GM04503 (cell line): ENCODE results near the gene LYZL2.
A peak's percentile ranks its signal among the peaks of the same experiment; 100 is the strongest.
"Not testable (repeated sequence)": the region's sequence is repeated elsewhere in the genome, so short reads cannot be mapped to it uniquely, and the experiment has no call there.

Source experiments
- DNase-seq: peaks from one replicate; pipeline ENCODE4 v3.0.0-alpha.2; 2012; ENCODE audit warnings: low read depth

LYZL2 gene

DNA sequence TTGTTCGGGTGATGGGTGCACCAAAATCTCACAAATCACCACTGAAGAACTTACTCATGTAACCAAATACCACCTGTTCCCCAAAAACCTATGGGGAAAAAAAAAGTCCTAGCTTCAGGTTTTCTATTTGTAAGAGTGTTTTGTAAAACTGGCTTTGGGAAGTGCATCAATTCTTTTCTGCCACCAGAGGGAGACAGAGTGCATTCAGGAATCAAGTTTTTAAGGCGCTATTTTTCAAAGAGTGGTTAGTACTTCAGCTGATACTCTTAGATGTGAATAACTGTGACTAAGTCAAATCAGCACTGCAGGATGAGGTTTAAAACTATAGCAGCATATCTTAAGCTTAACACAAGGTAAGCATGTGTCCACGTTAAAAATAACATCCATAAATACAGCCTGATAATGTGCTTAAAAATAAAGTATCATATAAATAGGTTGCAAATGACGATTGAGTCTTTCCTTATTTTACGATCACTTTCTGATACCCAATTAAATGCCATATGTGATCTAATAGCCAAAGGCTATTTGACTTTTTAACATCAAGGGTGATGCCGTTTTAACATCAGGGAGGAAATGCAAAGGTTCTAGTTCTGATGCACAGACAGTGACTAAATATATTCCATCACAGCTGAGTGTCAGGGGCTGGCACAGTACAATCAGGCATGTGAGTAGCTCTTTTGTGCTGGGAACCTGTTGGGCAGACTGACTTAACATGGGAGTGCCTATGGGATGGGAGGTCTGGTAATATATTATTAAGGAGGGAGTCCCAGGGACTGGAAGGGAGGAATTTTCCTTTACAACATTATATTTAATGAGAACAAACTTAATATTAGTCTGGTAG lies 10.6 kb upstream of the LYZL2 start:
- DNase-seq = peak; percentile 9

DNA sequence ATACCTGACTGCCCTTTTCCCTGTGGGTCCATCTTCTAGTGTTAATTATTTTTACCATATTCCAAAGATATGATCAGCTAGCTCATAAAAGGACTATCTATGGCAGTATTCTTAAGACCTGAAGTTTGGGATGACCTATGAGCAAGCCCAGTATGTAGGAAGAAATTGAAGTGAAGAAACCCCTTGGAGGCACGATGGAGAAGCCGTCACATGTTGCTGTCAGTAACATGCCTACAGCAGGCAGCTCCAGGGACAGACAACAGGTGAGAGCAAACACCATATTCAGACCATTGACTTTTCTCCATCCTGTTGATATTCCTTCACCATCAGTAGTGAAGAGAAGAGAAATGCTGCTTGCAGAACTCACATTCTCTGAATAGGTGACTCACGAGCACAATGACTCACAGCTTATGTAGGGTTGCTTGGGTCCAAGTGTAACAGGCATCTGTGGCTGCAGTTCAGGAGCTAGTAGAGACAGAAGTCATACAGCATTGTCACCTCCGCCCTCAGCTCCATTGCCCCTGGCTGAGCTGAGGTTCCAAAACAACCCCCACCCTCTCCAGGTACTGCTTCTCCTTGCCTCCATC lies 8.4 kb upstream of the LYZL2 start:
- peak; percentile 65 for DNase-seq

DNA sequence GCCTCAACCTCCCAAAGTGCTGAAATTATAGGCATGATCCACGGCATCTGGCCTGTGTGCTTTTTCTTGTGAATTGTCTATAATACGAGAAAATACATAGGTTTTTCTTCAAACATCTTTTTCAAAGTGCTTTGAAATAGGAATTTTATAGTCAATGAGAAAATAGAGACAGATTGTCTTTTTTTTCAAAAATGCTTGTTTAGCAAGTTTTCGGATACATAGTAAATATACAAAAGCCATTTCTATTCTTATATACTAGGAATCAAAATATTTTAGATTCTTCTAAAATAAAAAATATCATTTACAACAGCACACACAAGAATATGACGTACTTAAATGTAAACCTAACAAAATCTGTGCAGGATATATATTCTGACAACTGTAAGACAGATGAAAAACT lies 1.6 kb upstream of the LYZL2 start:
- no peak for DNase-seq

DNA sequence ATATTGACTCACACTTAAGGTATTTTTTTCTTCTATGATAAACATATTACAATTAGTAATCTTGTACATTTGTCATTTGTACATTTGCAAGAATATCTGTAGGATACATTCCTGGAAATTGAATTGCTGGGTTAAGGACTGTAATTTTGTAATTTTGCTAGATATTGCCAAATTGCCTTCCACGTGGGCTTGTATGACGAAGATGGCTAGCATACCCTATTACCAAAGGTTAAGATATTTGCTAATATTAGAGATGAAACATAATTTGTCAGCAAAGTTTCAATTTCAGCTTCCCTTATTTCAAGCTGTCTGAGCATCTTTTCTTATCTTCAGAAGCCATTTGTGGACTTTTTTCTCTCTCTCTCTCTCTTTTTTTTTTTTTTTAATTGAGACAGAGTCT lies 1.0 kb upstream of the LYZL2 start:
- DNase-seq = no peak

DNA sequence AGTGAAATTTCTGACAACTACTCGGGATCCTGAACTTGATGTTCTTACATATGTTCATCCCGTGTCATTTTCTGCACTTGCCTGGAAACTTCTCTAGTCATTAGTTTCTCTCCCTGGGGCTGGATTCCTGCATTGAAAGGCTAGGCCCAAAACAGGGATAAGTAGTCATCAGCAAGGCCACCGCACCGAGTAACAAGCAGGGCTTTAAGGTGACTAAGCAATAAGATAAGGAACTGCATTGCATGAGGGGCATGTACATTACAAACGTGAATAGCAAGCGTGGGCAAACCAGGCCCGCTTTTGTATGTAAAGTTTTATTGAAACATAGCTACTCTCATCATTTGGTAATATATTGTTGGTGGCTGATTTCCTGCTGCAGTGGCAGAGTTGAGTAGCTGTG lies 977 bp downstream of the LYZL2 start:
- not testable (repeated sequence) for DNase-seq

DNA sequence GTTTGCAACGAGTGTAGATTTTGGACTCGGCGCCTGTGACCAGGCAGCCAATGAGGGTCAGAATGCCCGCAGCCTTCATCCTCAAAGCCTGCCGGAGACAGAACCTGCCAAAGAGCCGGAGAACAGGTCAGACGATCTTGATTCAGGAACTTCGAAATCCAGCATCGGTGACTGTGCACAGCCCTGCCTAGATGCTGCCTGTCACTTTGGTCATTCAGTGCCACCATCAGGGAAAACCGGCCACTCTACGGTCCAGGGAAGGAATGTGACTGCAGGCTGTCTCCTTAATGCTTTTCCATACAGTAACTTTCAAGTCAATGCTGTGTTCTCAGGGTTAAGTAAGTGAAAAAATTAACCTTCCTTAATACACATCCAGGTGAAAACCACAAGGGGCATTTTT lies 2.7 kb downstream of the LYZL2 start:
- not testable (repeated sequence) for DNase-seq

DNA sequence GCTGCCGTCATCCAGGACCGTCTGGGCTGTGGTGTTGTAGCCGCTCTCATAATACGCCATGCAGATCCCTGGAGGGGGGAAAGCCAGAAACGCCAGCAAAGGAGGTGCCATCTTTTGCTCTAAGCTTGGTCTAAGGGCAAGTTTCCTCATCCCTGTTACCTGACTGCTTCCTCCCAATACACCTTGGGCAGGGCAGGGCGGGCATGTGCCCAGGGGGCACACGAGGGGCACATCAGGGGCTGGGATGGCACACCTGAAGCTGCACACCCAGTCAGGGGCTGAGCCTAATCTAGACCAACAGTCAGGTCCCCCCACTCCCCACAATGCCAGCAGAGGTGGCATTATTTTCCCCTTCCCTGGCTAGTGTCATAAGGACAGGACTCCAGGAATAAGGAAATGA lies 3.4 kb downstream of the LYZL2 start:
- not testable (repeated sequence) for DNase-seq

DNA sequence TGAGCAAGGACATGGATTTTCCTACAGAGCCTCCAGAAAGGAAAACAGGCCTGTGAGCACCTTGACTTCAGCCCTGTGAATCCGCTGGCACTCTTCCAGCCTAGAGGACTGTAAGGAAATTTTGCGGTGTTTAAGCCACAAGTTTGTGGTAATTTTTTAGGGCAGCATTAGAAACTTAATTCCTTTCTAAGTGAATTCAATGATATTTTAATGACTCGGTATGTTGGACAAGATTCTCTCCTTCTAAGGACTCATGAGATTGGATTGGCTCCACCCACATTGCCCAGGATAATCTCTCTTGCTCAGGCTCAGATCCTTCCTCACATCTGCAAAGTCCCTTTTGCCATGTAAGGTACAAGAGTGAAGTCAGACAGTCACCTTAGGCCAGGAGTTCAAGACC lies 4.5 kb downstream of the LYZL2 start:
- no peak for DNase-seq

DNA sequence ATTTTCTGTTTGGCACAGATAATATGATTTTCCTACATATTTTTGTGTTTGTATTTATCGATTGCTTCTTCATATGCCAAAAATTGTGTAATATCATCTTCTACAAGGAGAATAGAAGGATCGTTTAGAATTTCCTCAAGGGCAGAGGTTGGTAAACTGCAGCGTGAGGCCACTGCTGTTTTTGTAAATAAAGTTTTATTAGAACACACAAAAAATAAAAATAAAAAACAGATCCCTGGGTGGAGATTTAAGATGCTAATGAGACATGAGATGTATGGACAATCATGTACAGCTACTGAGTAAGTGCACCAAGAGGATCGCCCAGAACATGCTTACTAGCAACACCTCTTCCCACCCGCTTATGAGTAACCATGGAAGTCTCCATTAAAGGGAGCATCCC lies 9.6 kb downstream of the LYZL2 start:
- DNase-seq = no peak

DNA sequence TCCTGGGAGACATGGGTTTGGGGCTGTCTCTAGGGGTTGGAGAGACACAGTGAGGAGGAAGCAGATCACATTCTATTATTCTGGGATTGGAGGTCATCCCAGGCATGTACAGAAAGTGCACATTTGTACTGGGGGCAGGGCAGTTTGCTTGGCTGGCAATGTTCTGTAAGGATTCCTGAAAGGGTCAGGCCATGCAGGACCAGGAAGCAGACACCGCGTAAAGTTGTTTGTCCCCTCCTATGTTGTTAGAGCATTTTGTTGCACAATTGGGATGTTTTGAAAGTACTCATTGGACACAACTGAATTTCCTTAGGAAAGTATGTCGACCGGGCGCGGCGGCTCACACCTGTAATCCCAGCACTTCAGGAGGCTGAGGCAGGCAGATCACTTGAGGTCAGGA lies 12.5 kb downstream of the LYZL2 start:
- no peak for DNase-seq

DNA sequence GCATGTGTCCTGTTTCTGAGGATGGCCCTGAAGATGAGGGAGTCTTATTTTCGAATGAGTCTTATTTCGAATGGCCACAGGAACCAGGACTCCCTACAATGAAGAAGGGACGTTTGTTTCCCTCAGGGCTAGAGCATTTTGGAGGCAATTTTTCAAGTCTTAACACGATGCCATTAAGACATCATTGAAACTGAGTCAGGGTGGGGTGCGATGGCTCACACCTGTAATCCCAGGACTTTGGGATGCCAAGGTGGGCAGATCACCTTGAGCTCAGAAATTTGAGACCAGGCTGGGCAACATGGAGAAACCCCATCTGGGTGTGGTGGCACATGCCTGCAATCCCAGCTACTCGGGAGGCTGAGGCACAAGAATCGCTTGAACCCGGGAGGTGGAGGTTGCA lies 18.5 kb downstream of the LYZL2 start:
- not testable (repeated sequence) for DNase-seq

DNA sequence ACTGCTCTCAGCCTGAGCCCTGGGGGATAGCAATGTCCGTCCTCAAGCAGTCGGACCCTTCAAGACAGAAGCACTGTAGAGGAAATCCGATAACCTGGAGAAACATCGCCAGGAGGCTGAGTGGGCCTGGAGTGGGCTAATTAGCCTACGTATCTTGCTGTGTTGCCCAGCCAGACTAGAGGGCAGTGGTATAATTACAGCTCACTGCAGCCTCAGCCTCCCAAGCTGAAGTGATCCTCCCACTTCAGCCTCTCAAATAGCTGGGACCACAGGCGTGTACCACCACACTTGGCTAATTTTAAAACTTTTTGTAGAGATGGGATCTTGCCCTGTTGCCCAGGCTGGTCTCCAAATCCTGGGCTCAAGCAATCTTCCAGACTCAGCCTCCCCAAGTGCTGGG lies 21.7 kb downstream of the LYZL2 start:
- no peak for DNase-seq

DNA sequence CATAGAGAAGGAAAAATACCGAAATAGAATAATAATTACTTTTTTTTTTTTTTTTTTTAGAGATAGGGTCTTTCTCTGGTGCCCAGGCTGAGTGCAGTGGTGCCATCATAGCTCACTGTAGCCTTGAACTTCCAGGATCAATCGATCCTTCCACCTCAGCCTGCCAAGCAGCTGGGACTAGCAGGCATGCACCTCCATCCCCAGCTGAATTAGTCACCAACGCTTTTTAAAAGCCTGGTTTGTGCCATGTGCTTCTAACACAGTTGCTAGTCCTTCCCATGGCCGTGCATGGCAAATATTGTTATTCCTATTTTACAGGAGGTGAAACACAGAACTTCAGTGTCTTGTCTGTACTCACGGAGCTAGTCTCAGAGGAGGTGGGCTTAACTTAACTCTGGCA lies 23.2 kb downstream of the LYZL2 start:
- DNase-seq = no peak

DNA sequence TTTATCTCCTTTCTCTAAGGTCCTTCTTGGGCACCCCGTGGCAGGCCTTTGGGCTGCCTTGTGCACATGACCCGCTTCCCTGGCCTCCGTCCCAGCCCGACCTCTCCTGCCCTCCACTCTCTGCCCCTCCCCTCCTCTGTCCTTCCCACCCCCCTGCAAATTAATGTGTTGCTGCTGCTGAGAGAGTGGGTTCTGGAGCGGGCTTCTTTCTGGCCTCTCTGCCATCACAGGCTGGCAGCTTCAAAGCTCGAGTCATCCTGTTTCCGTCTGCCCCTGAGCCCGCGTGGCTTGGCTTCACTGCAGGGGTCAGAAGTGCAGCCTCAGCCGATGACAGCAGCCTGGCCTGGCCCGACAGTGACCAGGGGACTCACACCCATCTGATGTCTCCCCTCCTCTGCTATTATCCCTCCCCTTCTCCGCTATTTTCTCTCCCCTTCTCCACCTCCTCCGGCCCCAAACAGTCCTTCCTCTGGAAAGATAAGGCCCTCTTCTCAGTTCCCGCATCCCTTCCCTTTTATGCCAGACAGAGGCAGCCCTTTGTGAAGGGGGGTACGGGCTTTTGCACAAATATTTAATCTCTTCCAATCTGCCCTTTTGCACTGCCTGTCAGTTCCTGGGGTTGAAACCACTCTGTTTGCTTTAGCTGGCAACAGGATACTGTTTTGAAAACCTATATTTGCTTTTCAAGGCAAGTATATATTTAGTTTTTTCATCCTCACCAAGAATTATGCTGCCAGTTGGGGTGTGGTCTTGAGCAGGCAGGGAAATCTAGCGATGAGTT lies 24.0 kb downstream of the LYZL2 start:
- DNase-seq = not testable (repeated sequence)

DNA sequence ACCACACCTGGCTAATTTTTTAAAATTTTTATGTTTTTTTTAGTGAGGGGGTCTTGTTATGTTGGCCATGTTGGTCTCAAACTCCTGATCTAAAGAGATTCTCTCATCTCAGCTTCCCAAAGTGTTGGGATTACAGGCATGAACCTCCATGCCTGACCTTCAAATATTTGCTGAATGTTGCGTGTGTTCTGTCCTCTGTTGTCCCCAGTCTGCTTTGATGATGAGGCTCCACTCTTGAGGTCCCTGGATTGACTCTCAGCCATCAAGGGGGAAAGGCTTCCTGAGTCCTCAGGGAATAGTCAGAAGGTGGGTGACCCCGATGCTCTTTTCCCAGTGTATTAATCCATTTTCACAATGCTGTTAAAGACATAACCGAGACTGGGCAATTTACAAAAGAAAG lies 26.0 kb downstream of the LYZL2 start:
- DNase-seq = no peak

DNA sequence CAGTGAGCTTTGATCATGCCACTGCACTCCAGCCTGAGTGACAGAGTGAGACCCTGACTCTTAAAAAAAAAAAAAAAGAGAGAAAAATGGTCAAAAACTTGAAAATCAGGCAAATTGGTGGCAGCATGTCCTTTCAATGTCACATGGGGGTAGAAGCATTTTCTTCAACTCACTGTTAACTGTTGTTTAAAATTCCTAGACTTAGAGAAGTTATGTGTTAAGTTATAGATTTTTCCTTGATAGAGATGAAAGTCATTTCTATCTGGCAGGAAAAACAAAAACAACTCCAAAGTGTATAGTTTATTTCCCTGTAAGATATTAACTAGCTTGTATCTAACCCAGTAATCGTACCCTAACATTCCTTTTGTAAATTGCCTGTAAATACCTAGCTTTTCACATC lies 26.8 kb downstream of the LYZL2 start:
- no peak for DNase-seq

DNA sequence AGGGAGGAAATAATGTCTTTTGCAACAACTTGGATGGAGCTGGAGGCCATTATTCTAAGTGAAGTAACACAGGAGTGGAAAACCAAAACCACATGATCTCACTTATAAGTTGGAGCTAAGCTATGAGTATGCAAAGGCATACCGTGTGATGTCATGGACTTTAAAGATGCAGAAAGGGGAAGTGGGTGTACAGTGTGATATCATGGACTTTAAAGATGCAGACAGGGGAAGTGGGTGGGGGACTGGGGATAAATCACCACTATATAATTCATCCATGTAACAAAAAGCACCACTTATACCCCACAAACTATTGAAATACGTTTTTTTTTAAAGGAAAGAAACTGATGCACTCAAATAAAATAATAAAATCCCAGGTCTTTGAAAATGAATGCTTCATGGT lies 29.5 kb downstream of the LYZL2 start:
- DNase-seq = no peak

DNA sequence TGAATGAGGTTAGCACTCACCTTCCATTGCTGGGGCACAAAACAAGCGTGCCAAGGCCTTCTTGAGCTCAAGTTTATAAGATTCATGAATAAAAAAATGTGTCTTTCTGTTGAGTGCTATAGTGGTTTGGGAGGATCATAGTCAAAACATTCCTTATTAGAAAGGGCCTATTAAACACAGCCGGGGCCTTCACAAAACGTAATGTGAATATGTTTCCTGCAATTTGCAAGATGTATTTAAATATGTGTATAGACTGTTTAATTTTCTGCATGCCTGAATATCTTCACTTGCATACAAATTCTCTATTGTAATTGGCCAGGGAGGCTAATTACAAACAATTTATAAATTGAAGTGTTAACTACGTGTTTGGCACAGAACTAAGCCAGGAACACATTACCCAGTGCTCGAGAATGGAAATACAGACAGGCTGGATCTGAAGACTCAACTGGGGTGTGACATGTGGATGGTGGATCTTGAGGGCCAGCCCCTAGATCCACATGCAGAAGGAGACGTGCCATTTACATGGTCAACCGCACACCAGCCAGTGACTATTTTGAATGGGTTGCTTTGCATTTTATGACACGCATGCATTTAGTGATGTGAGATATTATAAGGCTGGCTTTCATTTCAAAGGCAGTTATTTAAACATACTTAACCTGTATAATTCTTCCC lies 31.3 kb downstream of the LYZL2 start:
- no peak for DNase-seq

DNA sequence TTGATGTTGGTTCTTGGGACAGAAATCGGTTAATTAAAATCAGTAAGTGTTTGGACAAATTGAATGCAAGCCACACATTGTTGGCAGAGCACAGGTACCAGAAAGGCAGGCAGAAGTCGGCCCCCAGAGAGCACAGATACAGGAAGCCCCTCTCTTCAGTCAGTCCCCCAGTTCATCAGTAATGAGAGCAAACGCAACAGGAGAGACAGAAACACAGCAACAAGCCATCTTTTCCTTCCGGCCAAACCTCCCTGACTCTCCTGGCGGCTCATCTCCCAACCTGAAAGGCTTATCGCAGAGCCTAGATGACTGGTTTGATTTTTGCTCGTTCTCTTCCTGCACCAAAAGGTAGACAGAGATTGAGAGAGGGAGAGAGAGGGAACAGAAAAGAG lies 32.1 kb downstream of the LYZL2 start:
- DNase-seq = not testable (repeated sequence)

DNA sequence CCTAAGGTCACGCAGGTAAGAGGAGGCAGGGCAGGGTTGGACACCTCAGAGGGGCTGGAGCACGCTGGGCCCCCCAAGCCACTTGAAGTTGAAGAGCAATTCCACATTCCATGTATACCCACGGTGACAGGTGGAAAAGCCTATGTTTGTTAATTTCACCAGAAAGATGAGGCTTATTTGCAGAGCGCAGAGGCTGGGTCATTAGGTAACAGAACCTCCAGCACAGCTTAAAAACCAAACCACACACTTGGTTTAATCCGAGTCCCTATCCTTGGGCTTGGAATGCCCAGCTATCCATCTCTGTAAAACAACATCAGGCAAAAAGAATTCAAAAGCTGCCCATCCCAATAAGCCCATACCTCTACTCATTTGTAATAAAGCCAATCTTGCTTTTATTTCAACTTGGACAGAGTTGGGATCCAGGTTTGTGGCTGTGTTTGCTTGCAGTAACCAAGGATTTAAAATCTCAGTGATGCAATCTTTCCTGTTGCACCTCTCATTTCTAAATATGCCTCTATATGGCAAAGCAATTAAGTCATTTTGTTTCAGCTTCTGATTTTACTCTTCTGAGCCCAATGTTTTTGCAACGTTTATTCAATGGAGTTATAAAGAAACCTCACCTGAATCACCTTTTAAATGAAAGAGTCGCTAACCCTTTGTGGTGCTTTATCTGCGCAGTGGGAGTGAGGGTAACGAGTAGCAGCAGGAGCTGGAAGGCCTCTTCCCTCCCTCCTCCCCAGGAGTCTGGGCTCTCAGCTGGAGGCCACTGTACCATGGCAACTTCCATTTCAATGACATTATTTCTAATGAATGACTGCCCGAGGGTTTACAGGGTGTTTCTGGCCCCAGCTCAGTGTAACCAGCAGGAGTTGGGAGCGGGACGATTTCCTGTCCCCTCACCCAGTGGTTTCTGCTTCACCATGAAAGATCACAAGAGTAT lies 32.8 kb downstream of the LYZL2 start:
- DNase-seq = not testable (repeated sequence)

DNA sequence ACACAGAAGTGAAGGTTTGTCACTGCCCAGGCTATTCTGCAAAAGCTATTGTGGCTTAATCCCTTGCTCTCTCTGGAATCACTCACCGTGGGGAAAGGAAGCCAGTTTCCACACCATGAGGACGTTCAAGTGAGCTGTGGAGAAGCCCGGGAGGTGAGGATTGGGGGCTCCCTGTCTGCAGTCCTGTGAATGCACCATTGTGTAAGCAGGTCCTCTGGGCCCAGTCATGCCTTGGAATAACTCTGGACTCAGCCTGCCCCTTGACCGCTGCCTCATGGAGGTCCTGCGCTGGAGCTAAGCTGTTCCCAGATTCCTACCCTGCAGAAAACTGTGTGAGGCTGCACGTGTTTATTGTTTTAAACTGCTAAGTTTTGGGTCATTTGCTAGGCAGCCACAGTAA lies 33.5 kb downstream of the LYZL2 start:
- no peak for DNase-seq
